Medulla oblongata (tissue), 1 donor: ENCODE measurements around the gene ALDOA.

ENCODE experiments used
- DNase-seq: peaks from one replicate; pipeline ENCODE4 v3.0.0-alpha.2; 2015; ENCODE audit errors: extremely low spot score

ALDOA gene

GRCh38 chr16:30069611-30070462 is 4.3 kb downstream of the ALDOA start:
- DNase-seq, result peak; percentile 65

DNA sequence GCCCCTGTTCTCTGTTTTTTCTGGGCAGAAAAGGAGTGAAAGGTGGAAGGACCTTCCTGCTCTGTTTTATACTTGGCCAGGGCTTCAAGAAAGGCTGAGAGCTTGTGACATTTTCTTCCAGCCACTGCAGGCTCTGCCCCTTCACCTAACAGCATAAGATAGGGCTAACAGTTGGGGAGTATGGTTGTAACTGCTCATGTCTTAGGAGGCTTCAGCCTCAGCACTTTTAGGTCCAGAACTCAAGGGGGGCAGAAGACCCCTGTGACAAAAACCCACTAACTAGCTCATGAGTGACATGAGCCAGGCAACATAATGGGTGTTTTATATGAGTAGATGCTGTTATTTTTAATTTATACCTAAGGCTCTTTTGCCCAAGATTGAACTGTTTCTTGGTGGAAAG is 4.9 kb downstream of the ALDOA start:
- no peak for DNase-seq

- DNase-seq, result peak; percentile 85
Observed at GRCh38 chr16:30075503-30076275, 10.1 kb downstream of the ALDOA start, which contains the start of gene PPP4C. TSS of gene PPP4C (plus strand) at chr16:30075994. CDS start at chr16:30076378, 384 bp downstream.

GRCh38 chr16:30076276-30076791 is 10.8 kb downstream of the ALDOA start:
- no peak for DNase-seq

- no peak for DNase-seq
Observed at GRCh38 chr16:30077656-30078055, 12.1 kb downstream of the ALDOA start.

GRCh38 chr16:30078744-30079143 is 13.2 kb downstream of the ALDOA start:
- no peak for DNase-seq

- DNase-seq, result no peak
Observed at GRCh38 chr16:30079480-30079879, 13.9 kb downstream of the ALDOA start.

DNA sequence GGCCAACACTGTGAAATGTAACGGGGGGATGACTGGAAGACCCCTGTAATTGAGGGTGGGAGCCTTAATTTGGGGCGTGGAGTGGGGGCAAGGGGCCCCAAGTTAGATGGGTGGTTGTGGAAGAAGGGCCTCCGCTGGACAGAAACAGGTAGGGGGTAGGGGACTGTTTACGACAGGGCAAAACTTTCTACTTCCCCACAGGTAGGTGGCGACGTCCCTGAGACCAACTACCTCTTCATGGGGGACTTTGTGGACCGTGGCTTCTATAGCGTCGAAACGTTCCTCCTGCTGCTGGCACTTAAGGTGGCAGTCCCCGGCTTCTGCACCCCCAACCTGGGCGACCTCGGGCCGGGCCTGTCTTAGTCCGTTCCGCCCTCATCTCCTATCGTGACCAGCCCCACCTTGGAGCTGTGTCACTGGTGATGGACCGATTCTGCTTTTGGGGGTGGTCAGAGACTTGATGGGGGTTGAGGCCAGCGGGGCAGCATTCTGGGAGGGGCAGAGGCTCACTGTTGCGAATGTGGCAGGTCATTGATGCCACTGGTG is 17.1 kb downstream of the ALDOA start:
- DNase-seq, result no peak

GRCh38 chr16:30083216-30084055 is 17.9 kb downstream of the ALDOA start:
- no peak for DNase-seq

DNA sequence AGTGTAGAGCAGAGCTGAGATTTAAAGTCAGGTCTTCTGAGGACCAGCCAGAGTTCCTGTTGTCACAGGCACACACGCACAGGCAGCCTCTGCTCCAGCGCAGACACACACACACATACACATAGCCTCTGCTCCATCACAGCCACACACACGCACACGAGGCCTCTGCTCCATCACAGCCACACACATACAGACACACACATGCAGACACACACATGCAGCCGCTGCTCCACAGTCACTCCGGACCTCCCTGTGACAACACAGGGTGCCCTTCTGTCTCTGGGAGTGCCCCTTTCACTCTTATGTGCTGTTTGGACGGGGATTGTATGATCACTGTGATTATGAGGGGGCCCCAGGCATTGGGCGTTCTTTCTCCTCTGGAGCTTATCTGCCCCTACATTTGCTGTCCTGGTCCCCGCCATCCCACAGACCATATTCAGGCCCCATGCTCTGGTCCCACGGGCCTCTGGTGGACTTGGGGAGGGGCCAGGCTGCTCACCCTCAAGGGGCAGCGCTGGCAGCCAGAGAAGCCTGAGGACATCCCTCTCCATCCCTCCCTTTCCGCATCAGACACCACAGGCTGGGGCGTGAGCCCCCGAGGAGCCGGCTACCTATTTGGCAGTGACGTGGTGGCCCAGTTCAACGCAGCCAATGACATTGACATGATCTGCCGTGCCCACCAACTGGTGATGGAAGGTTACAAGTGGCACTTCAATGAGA is 18.7 kb downstream of the ALDOA start:
- no peak for DNase-seq

- no peak for DNase-seq
Observed at GRCh38 chr16:30084816-30085159, 19.2 kb downstream of the ALDOA start.

DNA sequence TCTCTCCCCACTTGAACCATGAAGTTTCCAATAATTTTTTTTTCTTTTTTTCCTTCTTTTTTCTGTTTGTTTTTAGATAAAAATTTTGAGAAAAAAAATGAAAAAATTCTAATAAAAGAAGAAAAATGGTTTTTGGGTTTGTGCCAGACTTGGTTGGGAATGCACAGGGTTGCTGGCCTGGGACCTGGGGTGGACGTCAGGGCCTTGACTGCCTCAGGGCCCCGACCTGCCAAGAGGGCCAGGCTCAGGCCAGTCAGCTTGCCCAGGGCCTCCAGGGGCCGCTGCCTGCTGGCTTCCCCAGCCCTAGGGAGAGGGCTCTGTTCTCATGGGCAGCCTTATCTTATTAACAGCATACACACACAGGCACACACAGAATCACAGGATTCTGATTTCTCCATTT is 19.7 kb downstream of the ALDOA start:
- DNase-seq, result no peak

GRCh38 chr16:30085820-30086219 is 20.3 kb downstream of the ALDOA start:
- DNase-seq, result no peak

GRCh38 chr16:30086291-30087140 is 21.0 kb downstream of the ALDOA start:
- no peak for DNase-seq

DNA sequence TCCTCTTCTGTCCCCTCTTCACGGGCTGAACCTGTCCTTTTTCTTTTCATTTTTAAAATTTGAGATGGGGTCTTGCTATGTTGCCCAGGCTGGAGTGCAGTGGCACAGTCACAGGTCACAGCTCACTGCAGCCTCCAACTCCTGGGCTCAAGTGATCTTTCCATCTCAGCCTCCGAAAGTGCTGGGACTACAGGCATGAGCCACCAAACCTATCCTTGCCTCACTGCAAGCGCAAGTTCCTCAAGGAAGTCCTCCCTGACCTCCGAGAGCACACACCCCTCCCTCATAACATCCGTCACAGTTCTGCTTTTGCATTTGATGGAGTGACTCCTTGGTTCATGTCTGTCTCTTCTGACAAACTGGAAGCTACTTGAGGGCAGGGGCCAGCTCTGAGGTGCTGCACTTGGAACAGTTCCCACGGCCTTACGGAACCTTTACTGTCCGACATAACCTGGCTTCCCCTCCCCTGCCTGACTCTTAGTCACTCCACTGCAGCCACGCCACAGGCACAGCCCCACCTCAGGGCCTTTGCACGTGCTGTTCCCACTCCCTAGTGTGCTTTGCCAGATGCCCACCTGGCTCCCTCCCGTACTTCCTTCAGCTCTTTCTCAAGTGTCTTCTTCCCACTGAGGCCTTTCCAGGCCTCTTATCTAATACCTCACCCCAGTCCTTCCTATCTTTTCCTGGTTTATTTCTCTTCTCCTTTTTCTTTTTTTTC is 21.8 kb downstream of the ALDOA start:
- DNase-seq, result peak; percentile 50

GRCh38 chr16:30088237-30088831 is 22.8 kb downstream of the ALDOA start:
- DNase-seq, result no peak

GRCh38 chr16:30088832-30089624 is 23.5 kb downstream of the ALDOA start:
- no peak for DNase-seq
